PFSK-1 (cell line): ENCODE measurements around the gene RIN3.

Source experiments
- POLR2AphosphoS5 ChIP-seq: IDR thresholded peaks from 2 replicates; pipeline ENCODE4 v1.6.1; 2012; ENCODE audit warnings: low read depth, mild to moderate bottlenecking, control low read depth, low read length, moderate library complexity
- REST ChIP-seq, 2 experiments: IDR thresholded peaks; 2 replicates each; pipeline versions ENCODE4 v1.6.1 to v1.8.0; 2011 to 2012; ENCODE audit warnings: low read depth in 2 of 2, low read length in 2 of 2, control low read depth in 1 of 2, inconsistent platforms in 1 of 2, mild to moderate bottlenecking in 1 of 2, moderate library complexity in 1 of 2; ENCODE audit not compliant: insufficient read depth in 1 of 2
- SIN3A ChIP-seq: IDR thresholded peaks from 2 replicates; pipeline ENCODE4 v1.6.1; 2012; ENCODE audit warnings: mild to moderate bottlenecking, low read length, moderate library complexity, borderline replicate concordance; ENCODE audit not compliant: insufficient read depth

DNA sequence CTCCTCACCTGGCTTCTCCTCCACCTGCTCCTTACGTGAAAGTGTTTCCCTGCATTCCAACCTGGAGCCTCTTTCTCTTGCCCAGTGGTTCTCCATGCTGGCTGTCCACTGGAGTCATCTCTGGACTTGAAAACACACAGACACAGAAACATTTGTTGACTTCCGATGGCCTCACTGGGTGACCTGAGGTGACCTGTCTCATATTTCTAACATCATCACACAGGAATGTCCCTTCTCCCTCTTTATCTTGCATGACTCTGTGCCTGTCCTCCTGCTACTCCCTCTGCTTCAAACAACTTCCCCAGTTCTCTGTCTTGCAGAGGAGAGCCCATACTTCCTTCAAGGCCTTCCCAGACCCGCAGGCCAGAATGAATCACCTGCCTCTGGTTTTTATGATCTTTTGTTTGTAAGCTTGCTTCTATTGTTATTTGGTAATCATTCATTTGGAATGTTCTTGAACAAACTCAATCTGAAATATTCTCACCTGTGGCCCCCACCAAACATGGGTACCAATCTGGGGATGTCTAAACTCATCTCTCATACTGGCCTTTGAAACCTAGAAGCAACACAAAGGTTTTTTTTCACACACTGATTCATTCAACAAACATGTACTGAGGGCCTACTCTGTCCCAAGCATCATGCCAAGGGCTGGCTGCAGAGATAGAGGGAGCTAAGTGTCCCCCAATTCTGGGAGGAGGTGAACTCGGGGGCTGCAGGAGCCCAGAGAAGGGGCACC lies 9.7 kb upstream of the RIN3 start:
- no peak for TF ChIP-seq POLR2AphosphoS5
- no peak for TF ChIP-seq REST (IDR thresholded peaks at IDR 0.05; ENCODE audit: insufficient read depth in 1 of 2, low read depth in 2 of 2, low read length in 2 of 2)
- no peak for TF ChIP-seq SIN3A
